Activated T-helper 2 cell treated with anti-CD3 and anti-CD28 coated beads, Interferon-gamma antibody, Interleukin-2, Interleukin-4, amounts not matched to agents 10 μg/mL and 5 μg/mL and 100 μg/mL, durations not matched to agents 14 hours and 24 hours and 36 hours (primary cell): ENCODE measurements around the gene ESRRA. TPM values are rescaled to one million over a fixed set of nuclear protein-coding genes. Genes with fewer than 3 reads are reported as not detected.

Experiments used
- DNase-seq: peaks from one replicate; pipeline ENCODE4 v3.0.0; 2021; ENCODE audit warnings: low spot score
- H3K27ac Mint-ChIP-seq: one replicate; pipeline ENCODE4 v1.8.0; 2021; ENCODE audit warnings: mixed read lengths
- H3K27me3 Mint-ChIP-seq: one replicate; pipeline ENCODE4 v1.8.0; 2021; ENCODE audit warnings: low read depth, mixed read lengths
- H3K36me3 Mint-ChIP-seq: one replicate; pipeline ENCODE4 v1.8.0; 2021; ENCODE audit warnings: low read depth, mixed read lengths
- H3K4me1 Mint-ChIP-seq: one replicate; pipeline ENCODE4 v1.8.0; 2021; ENCODE audit warnings: low read depth, mixed read lengths
- H3K4me3 Mint-ChIP-seq: one replicate; pipeline ENCODE4 v1.8.0; 2021; ENCODE audit warnings: low read depth, mild to moderate bottlenecking, moderate library complexity, mixed read lengths
- H3K9me3 Mint-ChIP-seq: one replicate; pipeline ENCODE4 v1.8.0; 2021; ENCODE audit warnings: mixed read lengths
- intact Hi-C: fragments of 100-400 bp; cut with micrococcal nuclease; formaldehyde crosslinking; loops from one replicate; pipeline ENCODE4 v1.15.1; 2023
- total RNA-seq: library from RNA; stranded (reverse); gene quantifications from 2 replicates; pipeline ENCODE4 v1.2.3, GENCODE V29; 2022

Gene ESRRA
- total RNA-seq, 1 donor from 2014 or later = 49.4 TPM

DNA sequence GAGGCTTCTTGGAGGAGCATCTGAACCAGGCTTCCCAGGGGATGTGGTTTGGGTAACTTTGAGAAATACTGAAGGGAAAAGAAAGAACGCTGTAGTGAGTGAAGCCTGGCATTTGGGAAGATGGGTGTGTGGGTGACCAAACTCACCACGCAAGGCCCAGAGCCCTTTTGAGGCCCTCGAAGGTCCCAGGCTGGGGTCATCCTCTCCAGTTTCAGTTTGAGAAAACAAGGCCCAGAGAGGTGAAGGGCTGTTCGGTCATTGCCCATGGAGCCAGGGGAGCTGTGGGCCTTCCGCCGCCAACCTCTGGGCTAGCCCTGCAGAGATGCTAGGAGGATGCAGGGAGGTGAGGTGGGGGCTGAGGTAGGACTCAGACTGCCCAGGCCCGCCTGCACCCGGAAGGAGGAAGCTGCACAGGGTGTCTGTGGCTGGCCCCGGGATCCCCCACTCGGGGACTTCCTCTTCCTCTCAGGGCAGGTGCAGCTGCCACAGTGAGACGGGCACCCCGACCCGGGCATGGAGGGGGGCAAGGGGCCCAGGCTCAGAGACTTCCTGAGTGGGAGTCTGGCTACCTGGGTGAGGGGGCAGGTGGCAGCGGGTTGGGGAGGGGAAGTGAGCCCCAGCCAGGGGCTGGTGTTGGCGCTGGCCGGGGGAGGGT is 34.6 kb downstream of the ESRRA start, which contains the start of gene CCDC88B:
TSS of gene CCDC88B (plus strand) at position 451 of the 655 bp plus-strand sequence. CDS start at position 514, 63 bp downstream.
- H3K4me1 Mint-ChIP-seq = peaks cover 33% of the 10 kb centered on the region
- no peaks in the 10 kb centered on the region for H3K27me3 Mint-ChIP-seq
- peak within 1 kb of the TSS; percentile 92 for H3K4me3 Mint-ChIP-seq
- no peaks in the 10 kb centered on the region for H3K9me3 Mint-ChIP-seq
- peak within 1 kb of the TSS; percentile 96 for H3K27ac Mint-ChIP-seq
- intact Hi-C loops = loop anchor here (2.0 to 5.0 kb wide), 2 partner anchors 19 to 33 kb away; partner anchors contain the start of genes ESRRA and RPS6KA4
- peaks cover 37% of the 10 kb centered on the region for H3K36me3 Mint-ChIP-seq
- peak; percentile 78 for DNase-seq

DNA sequence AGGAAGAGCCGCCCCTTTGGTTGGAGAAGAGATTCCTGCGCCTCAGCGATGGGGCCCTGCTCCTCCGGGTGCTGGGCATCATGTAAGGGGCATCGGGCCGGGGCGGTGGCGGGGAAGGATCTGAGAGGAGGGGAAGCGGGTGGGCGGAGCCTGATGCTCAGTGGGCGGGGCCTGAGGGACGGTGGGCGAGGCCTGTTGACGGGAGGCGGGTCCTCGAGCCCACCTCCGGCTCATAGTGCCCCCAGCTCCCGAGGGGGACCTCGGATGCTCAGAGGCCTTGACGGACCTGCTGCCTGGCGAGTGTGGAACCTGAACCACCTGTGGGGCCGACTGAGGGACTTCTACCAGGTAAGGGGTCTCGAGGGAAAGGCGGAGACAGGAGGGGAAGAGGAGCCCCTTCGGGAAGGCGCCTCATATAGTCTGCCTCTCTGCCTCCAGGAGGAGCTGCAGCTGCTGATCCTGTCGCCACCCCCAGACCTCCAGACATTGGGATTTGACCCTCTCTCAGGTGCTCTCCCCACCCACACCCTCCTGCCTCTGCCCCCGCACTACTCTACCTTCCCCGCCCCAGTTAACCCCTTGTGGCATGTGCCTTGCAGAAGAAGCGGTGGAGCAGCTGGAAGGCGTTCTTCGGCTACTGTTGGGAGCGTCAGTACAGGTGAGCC is 35.5 kb downstream of the ESRRA start:
- H3K27me3 Mint-ChIP-seq = no peaks in the 10 kb centered on the region
- H3K4me3 Mint-ChIP-seq = peak overlapping the region; percentile 92
- H3K4me1 Mint-ChIP-seq = peaks cover 26% of the 10 kb centered on the region
- intact Hi-C loops = loop anchor here (2.0 to 5.0 kb wide), 2 partner anchors 18 to 34 kb away; partner anchors contain the start of genes ESRRA and RPS6KA4
- peak overlapping the region; percentile 96 for H3K27ac Mint-ChIP-seq
- peaks cover 42% of the 10 kb centered on the region for H3K36me3 Mint-ChIP-seq
- peak; percentile 73 for DNase-seq
- H3K9me3 Mint-ChIP-seq = no peaks in the 10 kb centered on the region

DNA sequence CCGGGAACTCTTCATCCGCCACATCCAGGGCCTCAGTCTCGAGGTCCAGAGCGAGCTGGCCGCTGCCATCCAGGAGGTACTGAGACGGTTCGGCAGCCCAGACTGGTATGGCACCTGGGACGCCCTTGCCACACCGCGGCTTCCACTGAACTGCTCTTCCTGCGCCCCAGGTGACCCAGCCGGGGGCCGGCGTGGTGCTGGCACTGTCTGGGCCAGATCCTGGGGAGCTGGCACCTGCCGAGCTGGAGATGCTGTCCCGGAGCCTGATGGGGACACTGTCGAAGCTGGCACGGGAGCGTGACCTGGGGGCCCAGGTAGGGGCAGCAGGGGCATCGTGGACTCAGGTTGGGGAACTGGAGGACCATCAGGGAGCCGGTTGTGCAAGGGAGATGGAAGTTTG is 36.1 kb downstream of the ESRRA start:
- peaks cover 45% of the 10 kb centered on the region for H3K36me3 Mint-ChIP-seq
- H3K27ac Mint-ChIP-seq = no peak overlapping the region
- no peak for DNase-seq
- H3K4me1 Mint-ChIP-seq = peaks cover 26% of the 10 kb centered on the region
- intact Hi-C loops = loop anchor here (2.0 to 5.0 kb wide), 2 partner anchors 17 to 34 kb away; partner anchors contain the start of genes ESRRA and RPS6KA4
- H3K4me3 Mint-ChIP-seq = peak overlapping the region; percentile 92
- H3K9me3 Mint-ChIP-seq = no peaks in the 10 kb centered on the region
- H3K27me3 Mint-ChIP-seq = no peaks in the 10 kb centered on the region

DNA sequence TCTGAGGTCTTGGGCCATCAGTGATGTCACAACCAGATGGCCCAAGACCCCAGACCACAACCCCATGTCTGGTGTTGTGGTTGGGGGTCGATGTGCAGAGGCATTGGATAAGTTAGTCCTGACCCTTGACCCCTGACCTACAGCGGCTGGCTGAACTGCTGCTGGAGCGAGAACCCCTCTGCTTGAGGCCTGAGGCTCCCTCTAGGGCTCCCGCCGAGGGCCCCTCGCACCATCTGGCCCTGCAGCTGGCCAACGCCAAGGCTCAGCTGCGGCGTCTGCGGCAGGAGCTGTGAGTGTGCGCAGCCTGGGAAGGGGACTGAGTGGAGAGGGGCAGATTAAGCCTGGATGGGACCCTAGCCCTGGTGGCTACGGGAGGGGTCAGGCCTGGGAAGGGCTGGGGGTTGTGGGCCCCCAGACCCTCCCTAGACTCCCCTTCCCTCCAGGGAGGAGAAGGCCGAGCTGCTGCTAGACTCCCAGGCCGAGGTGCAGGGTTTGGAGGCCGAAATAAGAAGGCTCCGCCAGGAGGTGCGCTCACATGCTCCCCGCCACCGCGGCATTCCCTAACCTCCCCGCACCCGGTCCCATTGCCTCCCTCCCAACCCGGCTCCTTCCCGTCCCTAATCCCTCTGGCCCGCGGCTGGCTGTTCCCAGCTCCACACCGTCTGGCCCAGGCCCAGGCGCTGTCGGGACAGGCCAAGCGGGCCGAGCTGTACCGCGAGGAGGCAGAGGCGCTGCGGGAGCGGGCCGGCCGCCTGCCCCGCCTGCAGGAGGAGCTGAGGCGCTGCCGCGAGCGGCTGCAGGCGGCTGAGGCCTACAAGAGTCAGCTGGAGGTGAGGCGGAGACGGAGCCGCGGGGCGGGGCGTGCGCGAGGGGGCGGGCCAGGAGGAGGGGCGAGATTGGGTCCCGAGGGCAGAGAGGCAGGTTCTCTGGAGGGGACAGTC is 36.8 kb downstream of the ESRRA start:
- H3K27ac Mint-ChIP-seq = no peak overlapping the region
- peak; percentile 91 for DNase-seq
- no peaks in the 10 kb centered on the region for H3K27me3 Mint-ChIP-seq
- intact Hi-C loops = loop anchor here (2.0 to 5.0 kb wide), 2 partner anchors 17 to 35 kb away; partner anchors contain the start of genes ESRRA and RPS6KA4
- no peaks in the 10 kb centered on the region for H3K9me3 Mint-ChIP-seq
- H3K4me1 Mint-ChIP-seq = peaks cover 26% of the 10 kb centered on the region
- peaks cover 48% of the 10 kb centered on the region for H3K36me3 Mint-ChIP-seq
- H3K4me3 Mint-ChIP-seq = peak overlapping the region; percentile 26

DNA sequence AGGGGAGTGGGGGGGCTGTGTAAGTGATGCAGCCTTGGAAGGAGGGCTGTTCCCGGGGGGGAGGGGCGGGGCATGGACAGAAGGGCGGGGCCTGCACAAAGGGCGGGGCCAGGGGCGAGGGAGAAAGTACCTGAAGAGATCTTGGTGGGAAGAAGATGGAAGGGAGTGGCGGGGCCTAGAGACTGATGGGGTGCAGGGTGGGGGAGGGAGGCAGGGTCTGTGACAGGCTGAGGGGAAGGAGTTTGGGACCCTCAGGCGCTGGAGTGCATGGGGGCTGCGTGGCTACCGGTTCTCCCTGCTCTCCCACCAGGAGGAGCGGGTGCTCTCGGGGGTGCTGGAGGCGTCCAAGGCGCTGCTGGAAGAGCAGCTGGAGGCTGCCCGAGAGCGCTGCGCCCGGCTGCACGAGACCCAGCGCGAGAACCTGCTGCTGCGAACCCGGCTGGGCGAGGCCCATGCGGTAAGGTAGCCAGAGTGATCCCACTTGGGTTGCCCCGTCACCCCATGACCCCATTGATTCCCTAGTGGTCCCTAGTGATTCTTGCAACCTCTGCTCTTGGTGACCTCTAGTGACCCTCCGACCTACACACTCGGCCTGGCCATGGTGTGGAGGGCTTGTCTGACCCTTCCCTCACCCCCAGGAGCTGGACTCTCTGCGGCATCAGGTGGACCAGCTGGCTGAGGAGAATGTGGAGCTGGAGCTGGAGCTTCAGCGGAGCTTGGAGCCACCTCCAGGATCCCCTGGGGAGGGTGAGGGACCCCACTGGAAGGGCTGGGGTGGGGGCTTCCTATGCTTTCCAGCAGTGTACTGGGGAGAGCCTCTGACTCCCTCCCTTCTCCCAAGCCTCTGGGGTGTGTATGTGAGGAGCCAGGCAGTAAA is 37.8 kb downstream of the ESRRA start:
- Mint-ChIP-seq H3K4me1 (peaks cover 22% of the 10 kb centered on the region), H3K27ac (no peak overlapping the region), H3K27me3 (no peaks in the 10 kb centered on the region), H3K36me3 (peaks cover 45% of the 10 kb centered on the region), H3K9me3 (no peaks in the 10 kb centered on the region), H3K4me3 (no peak overlapping the region)
- intact Hi-C loops = loop anchor here (5.0 kb wide), 1 partner anchor 36 kb away; the partner anchor contains the start of gene ESRRA
- DNase-seq = no peak

DNA sequence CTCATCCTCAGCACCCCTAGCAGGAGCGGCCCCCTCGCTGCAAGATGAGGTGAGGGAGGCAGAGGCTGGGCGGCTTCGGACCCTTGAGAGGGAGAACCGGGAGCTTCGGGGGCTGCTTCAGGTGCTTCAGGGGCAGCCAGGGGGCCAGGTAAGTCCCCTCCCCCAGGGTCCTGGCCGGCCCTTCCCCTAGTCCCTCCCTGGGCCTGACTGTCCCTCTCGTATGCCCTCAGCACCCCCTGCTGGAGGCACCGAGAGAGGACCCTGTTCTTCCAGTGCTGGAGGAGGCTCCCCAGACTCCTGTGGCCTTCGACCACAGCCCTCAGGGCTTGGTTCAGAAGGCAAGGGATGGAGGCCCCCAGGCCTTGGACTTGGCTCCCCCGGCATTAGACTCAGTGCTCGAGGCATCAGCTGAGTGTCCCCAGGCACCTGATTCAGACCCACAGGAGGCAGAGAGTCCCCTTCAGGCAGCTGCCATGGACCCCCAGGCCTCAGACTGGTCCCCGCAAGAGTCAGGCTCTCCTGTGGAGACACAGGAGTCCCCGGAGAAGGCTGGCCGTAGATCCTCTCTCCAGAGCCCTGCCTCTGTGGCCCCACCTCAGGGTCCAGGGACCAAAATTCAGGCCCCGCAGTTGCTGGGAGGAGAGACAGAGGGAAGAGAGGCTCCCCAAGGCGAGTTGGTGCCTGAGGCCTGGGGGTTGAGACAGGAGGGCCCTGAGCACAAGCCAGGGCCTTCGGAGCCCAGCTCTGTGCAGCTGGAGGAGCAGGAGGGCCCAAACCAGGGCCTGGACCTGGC is 38.6 kb downstream of the ESRRA start:
- Mint-ChIP-seq H3K36me3 (peaks cover 47% of the 10 kb centered on the region), H3K4me3 (no peak overlapping the region), H3K27ac (no peak overlapping the region), H3K4me1 (peaks cover 17% of the 10 kb centered on the region), H3K9me3 (no peaks in the 10 kb centered on the region), H3K27me3 (no peaks in the 10 kb centered on the region)
- intact Hi-C loops = loop anchor here (5.0 kb wide), 1 partner anchor 37 kb away; the partner anchor contains the start of gene ESRRA
- DNase-seq = no peak

DNA sequence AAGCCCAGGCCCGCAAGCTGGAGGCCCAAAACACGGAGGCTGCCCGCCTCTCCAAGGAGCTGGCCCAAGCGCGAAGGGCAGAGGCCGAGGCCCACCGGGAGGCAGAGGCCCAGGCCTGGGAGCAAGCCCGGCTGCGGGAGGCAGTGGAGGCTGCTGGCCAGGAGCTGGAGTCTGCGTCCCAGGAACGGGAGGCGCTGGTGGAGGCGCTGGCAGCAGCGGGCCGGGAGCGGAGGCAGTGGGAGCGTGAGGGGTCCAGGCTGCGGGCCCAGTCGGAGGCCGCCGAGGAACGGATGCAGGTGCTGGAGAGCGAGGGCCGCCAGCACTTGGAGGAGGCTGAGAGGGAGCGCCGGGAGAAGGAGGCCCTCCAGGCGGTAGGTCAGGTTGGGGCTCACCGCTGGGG is 39.5 kb downstream of the ESRRA start:
- intact Hi-C loops = loop anchor here (5.0 kb wide), 1 partner anchor 37 kb away; the partner anchor contains the start of gene ESRRA
- Mint-ChIP-seq H3K27me3 (no peaks in the 10 kb centered on the region), H3K4me3 (no peak overlapping the region), H3K36me3 (peaks cover 44% of the 10 kb centered on the region), H3K27ac (no peak overlapping the region), H3K4me1 (peaks cover 9% of the 10 kb centered on the region), H3K9me3 (no peaks in the 10 kb centered on the region)
- DNase-seq = no peak

DNA sequence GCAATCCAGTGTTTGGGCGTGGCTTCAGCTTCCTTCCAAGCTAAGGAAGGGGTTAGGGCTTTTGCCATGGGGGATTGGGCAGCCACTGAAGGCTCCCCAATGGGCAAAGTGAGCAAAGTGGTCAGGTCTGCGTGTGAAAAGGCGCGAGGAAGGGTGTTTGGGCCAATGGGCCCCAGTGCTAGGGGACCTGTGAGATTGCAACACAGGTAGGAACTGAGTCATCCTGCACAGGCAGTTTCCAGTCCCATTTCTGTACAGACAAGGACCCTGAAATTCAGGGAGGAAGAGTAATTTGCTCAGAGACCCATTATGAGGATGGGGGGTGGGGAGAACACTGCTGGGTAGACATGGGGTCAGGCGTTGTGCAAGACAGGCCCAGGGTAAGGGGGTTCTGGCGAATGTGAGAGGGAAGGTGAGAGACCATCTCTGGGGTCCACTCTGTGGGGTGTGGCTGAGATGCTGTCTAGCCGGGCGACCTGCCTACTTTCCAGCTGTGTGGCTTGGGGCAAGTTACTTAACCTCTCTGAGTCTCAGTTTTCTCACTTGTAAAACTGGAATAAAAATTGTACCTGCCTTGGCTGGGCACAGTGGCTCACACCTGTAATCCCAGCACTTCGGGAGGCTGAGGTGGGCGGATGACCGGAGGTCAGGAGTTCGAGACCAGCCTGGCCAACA is 42.0 kb downstream of the ESRRA start:
- intact Hi-C loops = no loop called here
- Mint-ChIP-seq H3K36me3 (peaks cover 39% of the 10 kb centered on the region), H3K9me3 (no peaks in the 10 kb centered on the region), H3K4me1 (no peaks in the 10 kb centered on the region), H3K4me3 (no peak overlapping the region), H3K27me3 (no peaks in the 10 kb centered on the region), H3K27ac (no peak overlapping the region)
- no peak for DNase-seq

DNA sequence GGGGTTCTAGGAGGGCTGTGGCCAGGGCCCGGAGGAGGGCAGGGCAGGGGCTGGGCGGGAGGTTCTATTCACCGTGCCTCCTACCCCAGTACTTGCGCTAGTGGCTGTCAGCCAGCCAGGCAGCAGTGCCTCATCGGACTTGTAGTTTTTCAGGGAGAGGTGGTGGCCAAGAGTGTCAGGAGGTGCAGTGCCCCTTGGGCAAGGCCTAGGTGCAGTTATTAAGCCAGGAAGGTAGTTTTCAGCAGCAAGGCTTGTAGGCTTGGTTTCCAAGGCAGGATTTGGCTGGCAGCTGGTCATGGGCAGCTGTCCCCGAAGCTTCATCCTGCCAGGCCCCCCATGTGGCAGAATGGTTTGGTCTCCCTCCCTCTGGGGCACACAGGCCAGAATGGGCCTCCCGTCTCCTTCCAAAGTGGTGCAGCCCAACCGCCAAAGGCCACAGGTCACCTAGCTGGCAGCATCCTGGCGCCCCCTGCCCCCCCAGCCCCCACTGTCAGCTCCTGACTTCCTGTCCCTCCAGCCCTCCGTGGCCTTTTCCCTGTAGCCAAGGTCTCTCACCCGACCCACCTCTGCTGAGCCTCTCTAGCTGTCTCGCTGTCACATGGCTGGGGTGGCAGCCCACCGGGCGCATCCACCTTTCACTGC is 43.2 kb downstream of the ESRRA start:
- H3K36me3 Mint-ChIP-seq = peaks cover 32% of the 10 kb centered on the region
- intact Hi-C loops = no loop called here
- no peaks in the 10 kb centered on the region for H3K27me3 Mint-ChIP-seq
- H3K4me1 Mint-ChIP-seq = no peaks in the 10 kb centered on the region
- H3K27ac Mint-ChIP-seq = no peak overlapping the region
- no peaks in the 10 kb centered on the region for H3K9me3 Mint-ChIP-seq
- H3K4me3 Mint-ChIP-seq = no peak overlapping the region
- DNase-seq = no peak

DNA sequence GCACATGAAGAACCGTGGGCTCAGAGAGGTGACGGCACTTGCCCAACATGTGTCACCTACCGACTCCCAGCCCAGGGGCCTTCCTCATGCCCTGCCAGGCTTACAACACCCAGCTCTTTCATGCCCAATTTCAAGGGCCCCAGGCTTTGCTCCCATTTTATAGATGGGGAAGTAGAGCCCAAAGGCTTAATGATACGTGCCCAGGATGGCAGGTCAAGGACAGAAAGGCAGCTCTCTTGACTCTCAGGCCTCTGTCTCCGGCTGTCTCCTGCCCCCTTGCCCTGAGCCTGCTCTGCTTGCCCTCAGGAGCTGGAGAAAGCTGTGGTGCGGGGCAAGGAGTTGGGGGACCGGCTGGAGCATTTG is 43.7 kb downstream of the ESRRA start:
- H3K27ac Mint-ChIP-seq = no peak overlapping the region
- DNase-seq = no peak
- intact Hi-C loops = no loop called here

More for the DNA sequence above, 43.7 kb downstream of the ESRRA start:
- Mint-ChIP-seq H3K36me3 (peaks cover 32% of the 10 kb centered on the region), H3K4me1 (no peaks in the 10 kb centered on the region), H3K27me3 (no peaks in the 10 kb centered on the region), H3K4me3 (no peak overlapping the region), H3K9me3 (no peaks in the 10 kb centered on the region)
